ENCODE measurements around the gene RALGPS2. TPM values are rescaled to one million over a fixed set of nuclear protein-coding genes. Genes with fewer than 3 reads are reported as not detected.

The RALGPS2 gene
- total RNA-seq, 2 experiments from 2014 or later: 3.3 to 3.8 TPM

GRCh38 chr1:178918955-178919354 is 193.9 kb downstream of the RALGPS2 start:
- Mint-ChIP-seq H3K27ac (no peak overlapping the region), H3K4me1 (ENCODE audit: low read depth) (no peaks in the 10 kb centered on the region), H3K27me3 (no peaks in the 10 kb centered on the region), H3K36me3 (peaks cover 17% of the 10 kb centered on the region), H3K9me3 (peaks cover 3% of the 10 kb centered on the region), H3K4me3 (no peak overlapping the region)
- DNase-seq: no peak
- ChIA-PET CTCF (no interaction called here), POLR2A (no interaction called here)
- intact Hi-C loops (cut with micrococcal nuclease): no loop called here

GRCh38 chr1:178919581-178919980 is 194.5 kb downstream of the RALGPS2 start:
- POLR2A ChIA-PET: no interaction called here
- H3K36me3 Mint-ChIP-seq: peaks cover 13% of the 10 kb centered on the region

DNA sequence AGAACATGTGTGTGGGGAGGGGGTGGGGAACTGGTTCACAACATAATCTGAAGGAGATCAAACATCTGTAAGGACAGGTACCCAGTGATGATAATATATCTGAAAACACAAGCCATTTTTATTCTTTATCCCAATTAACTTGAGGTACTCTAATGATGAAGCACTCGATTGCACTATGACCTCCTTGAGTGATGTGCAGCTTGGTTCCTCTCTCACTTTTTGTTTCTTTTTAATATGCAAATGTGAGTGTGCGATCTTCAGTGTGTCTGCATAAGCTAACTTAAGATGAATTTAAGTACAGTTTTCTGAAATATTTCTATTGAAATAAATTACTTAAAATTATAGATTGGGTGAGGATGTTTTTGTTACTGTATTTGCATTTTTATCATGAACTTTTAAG is 196.5 kb downstream of the RALGPS2 start:
- Mint-ChIP-seq H3K4me3 (no peak overlapping the region), H3K4me1 (ENCODE audit: low read depth) (no peaks in the 10 kb centered on the region), H3K9me3 (peaks cover 16% of the 10 kb centered on the region), H3K27me3 (no peaks in the 10 kb centered on the region), H3K27ac (no peak overlapping the region), H3K36me3 (peaks cover 6% of the 10 kb centered on the region)
- DNase-seq: no peak
- intact Hi-C loops (cut with micrococcal nuclease): no loop called here
- ChIA-PET POLR2A (no interaction called here), CTCF (interaction anchor here (1.4 kb wide), 1 partner anchor 82 kb away, joined by 3 read pairs; no protein-coding TSS in a partner anchor)

More at GRCh38 chr1:178919581-178919980, 194.5 kb downstream of the RALGPS2 start:
- Mint-ChIP-seq H3K9me3 (peaks cover 9% of the 10 kb centered on the region), H3K27me3 (no peaks in the 10 kb centered on the region), H3K4me1 (ENCODE audit: low read depth) (no peaks in the 10 kb centered on the region), H3K4me3 (no peak overlapping the region), H3K27ac (no peak overlapping the region)
- no peak for DNase-seq
- intact Hi-C loops (cut with micrococcal nuclease): no loop called here
- CTCF ChIA-PET: no interaction called here

- ChIA-PET CTCF (interaction anchor here (1.3 kb wide), 1 partner anchor 9 kb away, joined by 4 read pairs; no protein-coding TSS in a partner anchor), POLR2A (no interaction called here)
- no peak for DNase-seq
- Mint-ChIP-seq H3K27me3 (no peaks in the 10 kb centered on the region), H3K36me3 (no peaks in the 10 kb centered on the region), H3K4me1 (ENCODE audit: low read depth) (no peaks in the 10 kb centered on the region), H3K9me3 (peaks cover 16% of the 10 kb centered on the region), H3K27ac (no peak overlapping the region), H3K4me3 (no peak overlapping the region)
- intact Hi-C loops (cut with micrococcal nuclease): no loop called here
Measured at GRCh38 chr1:178923512-178923911, 198.5 kb downstream of the RALGPS2 start.

DNA sequence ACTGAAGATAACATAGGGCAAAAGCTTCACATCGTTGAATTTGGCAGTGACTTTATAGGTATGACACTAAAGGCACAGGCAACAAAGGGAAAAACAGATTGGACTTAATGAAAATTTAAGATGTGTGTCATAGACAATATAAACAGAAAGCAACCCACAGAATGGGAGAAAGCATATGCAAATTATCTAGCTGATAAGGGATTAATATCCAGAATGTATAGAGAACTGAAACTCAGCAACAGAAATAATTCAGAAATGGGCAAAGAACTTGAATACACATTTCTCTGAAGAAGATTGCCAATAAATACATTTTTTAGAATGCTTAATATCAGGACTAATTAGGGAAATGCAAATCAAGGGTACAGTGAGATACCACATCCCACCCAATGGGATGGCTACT is 201.0 kb downstream of the RALGPS2 start:
- CTCF ChIA-PET: no interaction called here
- POLR2A ChIA-PET: no interaction called here
- Mint-ChIP-seq H3K36me3 (no peaks in the 10 kb centered on the region), H3K27ac (no peak overlapping the region), H3K4me1 (ENCODE audit: low read depth) (no peaks in the 10 kb centered on the region), H3K4me3 (no peak overlapping the region), H3K9me3 (peaks cover 16% of the 10 kb centered on the region), H3K27me3 (no peaks in the 10 kb centered on the region)
- intact Hi-C loops (cut with micrococcal nuclease): no loop called here
- DNase-seq: no peak

GRCh38 chr1:178927003-178927402 is 202.0 kb downstream of the RALGPS2 start:
- Mint-ChIP-seq H3K27ac (no peak overlapping the region), H3K4me1 (ENCODE audit: low read depth) (no peaks in the 10 kb centered on the region), H3K9me3 (peaks cover 16% of the 10 kb centered on the region), H3K27me3 (no peaks in the 10 kb centered on the region), H3K4me3 (no peak overlapping the region), H3K36me3 (no peaks in the 10 kb centered on the region)
- no peak for DNase-seq
- ChIA-PET CTCF (no interaction called here), POLR2A (no interaction called here)
- intact Hi-C loops (cut with micrococcal nuclease): no loop called here

DNA sequence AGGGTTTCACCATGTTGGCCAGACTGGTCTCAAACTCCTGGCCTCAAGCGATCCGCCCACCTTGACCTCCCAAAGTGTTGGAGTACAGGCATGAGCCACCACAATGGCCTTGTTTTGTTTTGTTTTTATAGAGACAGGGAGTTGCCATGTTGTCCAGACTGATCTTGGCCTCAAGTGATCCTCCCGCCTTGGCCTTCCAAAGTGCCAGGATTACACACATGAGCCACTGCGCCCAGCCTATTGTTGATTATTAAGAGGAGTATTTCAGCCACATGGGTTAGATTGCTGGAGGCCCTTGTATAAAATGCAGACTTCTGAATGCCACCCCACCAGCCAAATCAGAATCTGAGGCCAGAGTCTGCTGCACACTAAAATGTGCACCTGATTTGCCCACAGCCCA is 203.0 kb downstream of the RALGPS2 start:
- Mint-ChIP-seq H3K27me3 (no peaks in the 10 kb centered on the region), H3K4me3 (no peak overlapping the region), H3K36me3 (no peaks in the 10 kb centered on the region), H3K27ac (no peak overlapping the region), H3K9me3 (peaks cover 14% of the 10 kb centered on the region), H3K4me1 (ENCODE audit: low read depth) (no peaks in the 10 kb centered on the region)
- no peak for DNase-seq
- ChIA-PET POLR2A (no interaction called here), CTCF (no interaction called here)
- intact Hi-C loops (cut with micrococcal nuclease): no loop called here

DNA sequence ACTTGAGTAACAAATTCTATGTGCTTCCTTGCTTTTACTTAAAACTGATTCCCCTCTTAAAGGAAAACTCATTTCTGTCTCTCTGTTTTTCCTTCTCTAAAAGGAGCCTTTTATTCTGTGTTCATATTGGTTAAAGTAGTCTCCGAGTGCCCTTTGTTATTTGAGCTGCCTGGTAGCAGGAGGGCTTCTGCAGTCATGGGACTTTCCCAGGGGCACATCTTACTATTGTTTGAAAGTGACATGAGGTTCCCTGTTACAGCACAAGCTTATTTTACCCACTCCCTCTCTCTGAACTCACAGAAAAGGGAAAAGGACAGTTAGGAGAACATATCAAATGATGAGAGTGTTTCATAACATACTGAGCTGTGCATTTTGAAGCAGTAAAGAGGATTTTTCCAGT is 203.9 kb downstream of the RALGPS2 start:
- Mint-ChIP-seq H3K27me3 (no peaks in the 10 kb centered on the region), H3K36me3 (no peaks in the 10 kb centered on the region), H3K27ac (no peak overlapping the region), H3K9me3 (peaks cover 13% of the 10 kb centered on the region), H3K4me3 (no peak overlapping the region), H3K4me1 (ENCODE audit: low read depth) (no peaks in the 10 kb centered on the region)
- intact Hi-C loops (cut with micrococcal nuclease): no loop called here
- DNase-seq: no peak
- ChIA-PET CTCF (interaction anchor here (1.0 kb wide), 1 partner anchor 387 kb away, joined by 3 read pairs; no protein-coding TSS in a partner anchor), POLR2A (no interaction called here)

- Mint-ChIP-seq H3K9me3 (no peaks in the 10 kb centered on the region), H3K4me3 (no peak overlapping the region), H3K27ac (no peak overlapping the region), H3K27me3 (no peaks in the 10 kb centered on the region), H3K4me1 (ENCODE audit: low read depth) (no peaks in the 10 kb centered on the region), H3K36me3 (no peaks in the 10 kb centered on the region)
- intact Hi-C loops (cut with micrococcal nuclease): no loop called here
- ChIA-PET CTCF (interaction anchor here (1.4 kb wide), 1 partner anchor 8 kb away, joined by 4 read pairs; no protein-coding TSS in a partner anchor), POLR2A (no interaction called here)
- DNase-seq: no peak
Measured at GRCh38 chr1:178931858-178932551, 207.0 kb downstream of the RALGPS2 start.

DNA sequence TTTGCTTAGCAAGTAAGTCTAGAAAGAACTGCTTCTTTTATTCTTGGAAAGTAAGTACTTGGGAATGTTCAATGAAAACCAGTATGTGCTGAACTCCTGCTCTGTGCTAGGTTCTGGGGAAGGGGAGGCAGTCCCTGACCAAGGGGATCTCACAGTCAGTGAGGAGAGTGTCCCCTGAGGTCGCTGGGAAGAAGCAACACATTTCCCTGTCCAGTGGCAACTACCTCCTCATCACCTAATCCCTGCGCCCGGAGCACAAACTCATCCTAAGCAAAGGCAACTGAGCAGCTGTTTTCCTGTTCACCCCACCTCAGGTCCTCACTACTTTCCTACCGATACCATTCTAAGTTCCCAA is 207.5 kb downstream of the RALGPS2 start:
- intact Hi-C loops (cut with micrococcal nuclease): no loop called here
- no peaks in the 10 kb centered on the region for H3K27me3 Mint-ChIP-seq
- H3K9me3 Mint-ChIP-seq: no peaks in the 10 kb centered on the region
- ChIA-PET CTCF (interaction anchor here (1.4 kb wide), 1 partner anchor 8 kb away, joined by 4 read pairs; no protein-coding TSS in a partner anchor), POLR2A (no interaction called here)
- H3K27ac Mint-ChIP-seq: no peak overlapping the region
- H3K4me1 Mint-ChIP-seq (ENCODE audit: low read depth): no peaks in the 10 kb centered on the region
- no peak for DNase-seq
- no peak overlapping the region for H3K4me3 Mint-ChIP-seq
- no peaks in the 10 kb centered on the region for H3K36me3 Mint-ChIP-seq

- intact Hi-C loops (cut with micrococcal nuclease): no loop called here
- no peak overlapping the region for H3K4me3 Mint-ChIP-seq
- H3K27ac Mint-ChIP-seq: no peak overlapping the region
- no peaks in the 10 kb centered on the region for H3K27me3 Mint-ChIP-seq
- CTCF ChIA-PET: interaction anchor here (0.6 to 1.4 kb wide), 2 partner anchors 9 to 365 kb away, joined by 3 to 4 read pairs; no protein-coding TSS in a partner anchor
- POLR2A ChIA-PET: no interaction called here
- DNase-seq: no peak
- H3K36me3 Mint-ChIP-seq: no peaks in the 10 kb centered on the region
- H3K4me1 Mint-ChIP-seq (ENCODE audit: low read depth): no peaks in the 10 kb centered on the region
- no peaks in the 10 kb centered on the region for H3K9me3 Mint-ChIP-seq
Measured at GRCh38 chr1:178933105-178933561, 208.1 kb downstream of the RALGPS2 start.

DNA sequence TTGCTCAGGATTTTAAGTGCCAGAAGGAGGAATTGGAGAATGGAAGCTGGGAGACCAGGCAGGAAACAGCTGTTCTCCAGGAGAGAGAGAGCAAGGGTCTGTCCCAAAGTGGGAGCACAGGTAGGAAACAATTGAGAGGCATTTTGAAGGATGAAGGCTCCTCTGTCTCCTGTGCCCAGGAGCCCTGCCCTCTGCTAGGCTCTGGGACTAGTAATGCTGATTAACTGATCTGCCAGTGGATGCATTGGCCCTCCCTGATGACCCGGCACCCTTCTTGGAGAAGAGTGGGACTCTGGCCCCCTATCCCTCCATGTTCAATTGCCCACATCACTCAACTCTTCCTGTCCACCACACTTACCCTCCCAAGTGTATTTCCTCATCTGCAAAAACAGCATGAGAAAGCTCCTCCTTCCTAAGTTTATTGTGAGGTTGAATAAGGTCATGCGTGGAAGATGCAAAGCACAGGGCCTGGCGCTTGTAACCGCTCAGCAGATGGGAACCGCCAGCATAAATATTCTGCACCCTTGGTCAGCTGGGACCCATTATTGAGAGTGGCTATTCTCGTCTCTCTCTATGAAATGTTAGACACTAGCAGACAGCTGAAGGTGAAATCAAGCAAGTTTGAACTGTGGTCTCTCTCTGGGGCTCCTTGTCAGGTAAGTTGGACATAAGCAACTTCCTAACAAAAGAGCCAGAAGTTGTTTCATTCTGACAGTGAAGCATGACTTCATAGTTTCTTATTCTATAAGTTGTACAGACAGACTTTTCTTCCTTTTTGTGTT is 208.9 kb downstream of the RALGPS2 start:
- no peaks in the 10 kb centered on the region for H3K27me3 Mint-ChIP-seq
- DNase-seq: no peak
- no peaks in the 10 kb centered on the region for H3K4me1 Mint-ChIP-seq (ENCODE audit: low read depth)
- H3K4me3 Mint-ChIP-seq: no peak overlapping the region
- H3K36me3 Mint-ChIP-seq: no peaks in the 10 kb centered on the region
- no peaks in the 10 kb centered on the region for H3K9me3 Mint-ChIP-seq
- no peak overlapping the region for H3K27ac Mint-ChIP-seq
- ChIA-PET CTCF (interaction anchor here (0.6 to 1.4 kb wide), 2 partner anchors 10 to 365 kb away, joined by 3 to 4 read pairs; no protein-coding TSS in a partner anchor), POLR2A (no interaction called here)
- intact Hi-C loops (cut with micrococcal nuclease): no loop called here

Measured in activated CD4-positive, alpha-beta memory T cell treated with anti-CD3 and anti-CD28 coated beads for 36 hours (primary cell).